GM11168 (cell line): Measurements from ENCODE around the gene CBARP.

Experiments used
- in situ Hi-C: fragments of 300-500 bp; cut with MboI; formaldehyde crosslinking; loops from one replicate; pipeline ENCODE4 v1.12.0; 2022; ENCODE audit warnings: low sequenced_read_pairs; ENCODE audit not compliant: unreplicated experiment

CBARP gene, protein sequence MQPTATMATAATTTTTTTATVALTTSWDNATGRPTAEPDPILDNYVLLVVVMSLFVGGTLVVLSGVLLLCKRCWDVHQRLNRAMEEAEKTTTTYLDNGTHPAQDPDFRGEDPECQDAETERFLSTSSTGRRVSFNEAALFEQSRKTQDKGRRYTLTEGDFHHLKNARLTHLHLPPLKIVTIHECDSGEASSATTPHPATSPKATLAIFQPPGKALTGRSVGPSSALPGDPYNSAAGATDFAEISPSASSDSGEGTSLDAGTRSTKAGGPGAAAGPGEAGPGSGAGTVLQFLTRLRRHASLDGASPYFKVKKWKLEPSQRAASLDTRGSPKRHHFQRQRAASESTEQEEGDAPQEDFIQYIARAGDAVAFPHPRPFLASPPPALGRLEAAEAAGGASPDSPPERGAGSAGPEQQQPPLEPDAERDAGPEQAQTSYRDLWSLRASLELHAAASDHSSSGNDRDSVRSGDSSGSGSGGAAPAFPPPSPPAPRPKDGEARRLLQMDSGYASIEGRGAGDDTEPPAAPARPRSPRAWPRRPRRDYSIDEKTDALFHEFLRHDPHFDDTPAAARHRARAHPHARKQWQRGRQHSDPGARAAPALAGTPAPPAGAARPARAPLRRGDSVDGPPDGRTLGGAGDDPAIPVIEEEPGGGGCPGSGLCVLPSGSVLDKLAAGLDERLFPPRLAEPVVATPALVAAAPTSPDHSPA

DNA sequence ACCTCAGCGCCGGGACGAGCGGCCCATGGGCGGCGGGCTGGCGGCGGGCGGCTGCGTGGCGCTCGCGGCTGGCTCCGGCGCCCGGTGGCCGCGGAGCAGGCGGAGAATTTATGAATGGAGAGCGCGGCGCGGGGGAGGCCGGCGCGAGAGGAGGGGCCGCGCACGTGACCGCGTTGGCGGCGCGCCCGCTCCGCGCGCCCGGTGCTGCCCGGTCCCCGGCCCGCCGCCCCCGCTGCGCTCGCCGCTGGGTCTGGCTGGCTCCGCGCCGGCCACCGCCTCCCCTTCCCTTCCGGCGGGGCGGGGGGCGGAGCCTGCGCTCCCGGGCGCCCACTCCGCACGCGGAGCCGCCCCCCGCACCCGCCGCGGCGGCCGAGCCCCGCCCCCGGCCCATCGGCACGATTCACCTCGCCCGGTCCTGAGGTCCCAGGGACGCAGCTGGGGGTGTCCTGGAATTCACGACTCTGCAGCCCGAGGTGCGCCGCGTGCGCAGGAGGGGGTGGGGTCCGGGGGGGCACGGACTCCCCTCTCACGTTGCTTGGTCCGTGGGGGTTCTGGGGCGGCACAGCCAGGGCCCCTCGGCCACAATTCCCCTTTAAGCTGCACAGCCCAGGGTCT is at the start of gene CBARP:
TSS of gene CBARP (minus strand) at position 252 of the 615 bp plus-strand sequence. CDS start 1,905 bp downstream, outside the sequence.
- in situ Hi-C loops, result no loop called here

DNA sequence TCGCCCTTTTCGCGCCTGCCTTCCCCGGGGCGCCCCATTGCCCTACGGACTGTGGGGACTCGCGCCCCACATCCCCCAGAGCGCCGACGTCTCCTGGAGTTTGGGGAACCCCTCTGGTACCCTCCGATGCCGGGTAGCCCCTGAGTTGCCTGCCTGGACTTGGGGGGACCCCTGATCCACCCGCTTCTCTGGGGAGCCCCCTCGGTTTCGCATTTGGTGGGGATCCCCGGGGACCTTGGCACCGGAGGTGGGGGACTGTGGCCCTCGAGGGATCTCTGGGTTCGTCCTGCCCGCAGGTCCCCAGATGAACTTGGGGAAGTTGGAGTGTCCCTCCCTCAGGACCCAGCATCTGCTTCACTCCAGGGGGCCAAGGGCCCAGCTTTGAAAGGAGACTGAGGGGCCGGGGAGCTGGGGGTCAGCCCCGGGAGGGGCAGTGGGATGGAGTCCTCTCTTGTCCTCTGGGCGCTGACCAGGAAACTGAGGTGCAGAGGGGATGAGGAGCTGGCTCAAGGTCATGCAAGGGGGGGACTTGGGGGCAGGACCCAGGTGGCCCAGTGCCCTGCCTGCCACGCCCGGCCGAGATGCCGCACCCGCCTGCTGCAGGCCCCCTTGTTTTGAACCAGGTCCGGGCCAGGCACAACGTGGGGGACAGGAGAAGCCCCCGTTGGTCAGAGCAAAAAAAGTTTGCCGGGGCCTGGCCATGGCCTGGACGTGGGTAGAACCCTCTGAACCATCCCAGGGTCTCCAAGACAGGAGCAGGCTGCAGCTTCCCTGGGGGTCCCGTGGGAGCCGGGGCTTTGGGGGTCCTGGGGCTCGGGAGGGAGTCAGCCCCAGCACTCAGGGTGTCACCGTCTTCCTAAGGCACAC is 48.9 kb upstream of the CBARP start:
- in situ Hi-C loops, result no loop called here

DNA sequence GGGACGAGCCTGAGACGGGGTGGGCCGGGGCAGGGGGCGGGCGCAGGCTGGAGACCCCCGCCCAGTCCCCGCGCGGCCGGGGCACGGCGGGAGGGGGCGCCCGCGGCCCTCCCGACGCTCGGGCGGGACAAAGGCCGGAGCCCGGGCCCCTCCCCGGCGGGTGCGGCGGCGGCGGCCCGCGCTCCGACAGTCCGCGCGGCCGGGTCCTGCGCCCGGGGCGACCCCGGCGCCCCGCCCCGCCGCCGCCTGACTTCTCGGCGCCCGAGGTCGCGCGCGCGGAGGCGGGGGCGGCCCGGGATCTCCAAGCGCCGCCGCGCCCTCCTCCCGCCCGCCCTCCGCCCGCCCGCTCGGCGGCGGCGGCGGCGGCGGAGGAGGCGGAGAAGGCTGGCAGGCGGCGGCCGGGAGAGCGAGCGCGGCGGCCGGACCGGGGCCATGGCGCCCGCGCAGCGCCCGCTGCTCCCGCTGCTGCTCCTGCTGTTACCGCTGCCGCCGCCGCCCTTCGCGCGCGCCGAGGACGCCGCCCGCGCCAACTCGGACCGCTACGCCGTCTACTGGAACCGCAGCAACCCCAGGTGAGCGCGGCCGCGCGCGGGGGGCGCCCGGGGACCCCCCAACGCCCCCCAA is 48.0 kb upstream of the CBARP start, which contains the start of gene EFNA2:
TSS of gene EFNA2 (plus strand) at position 137 of the 624 bp plus-strand sequence. CDS start at position 433, 296 bp downstream.
- in situ Hi-C loops, result no loop called here

GRCh38 chr19:1284979-1285736 is 47.4 kb upstream of the CBARP start:
- in situ Hi-C loops, result no loop called here

DNA sequence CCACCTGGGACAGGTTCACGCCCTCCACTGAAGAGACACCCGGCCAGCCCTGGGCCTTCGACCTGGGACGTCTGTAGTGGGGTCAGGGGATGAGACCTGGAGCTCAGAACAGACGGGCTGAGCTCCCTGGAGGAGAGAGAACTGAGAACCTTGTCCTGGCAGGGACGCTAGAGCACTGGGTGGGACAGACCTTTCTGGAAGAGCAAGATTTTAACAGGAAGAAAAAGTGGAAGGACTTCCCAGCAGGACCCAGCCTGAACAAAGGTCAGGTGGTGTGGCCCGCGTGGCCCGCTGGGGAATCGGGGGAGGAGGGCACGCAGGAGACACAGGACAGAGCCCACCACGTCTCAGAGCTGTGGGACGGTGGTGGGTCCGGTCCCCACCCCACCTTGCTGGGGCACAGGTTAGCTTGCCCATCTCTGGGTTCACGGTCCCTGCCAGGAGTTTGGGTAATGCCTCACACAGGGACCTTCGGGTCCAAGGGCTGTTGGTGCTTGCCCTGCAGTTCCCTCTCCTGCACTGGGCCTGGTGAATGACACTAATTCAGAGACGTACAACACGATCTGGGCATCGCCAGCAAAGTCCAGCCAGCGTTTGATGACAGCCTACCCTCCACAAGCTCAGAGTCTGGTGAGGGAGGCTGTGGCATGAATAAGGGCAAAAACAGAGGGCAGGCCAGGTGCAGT is 46.6 kb upstream of the CBARP start:
- in situ Hi-C loops, result no loop called here

DNA sequence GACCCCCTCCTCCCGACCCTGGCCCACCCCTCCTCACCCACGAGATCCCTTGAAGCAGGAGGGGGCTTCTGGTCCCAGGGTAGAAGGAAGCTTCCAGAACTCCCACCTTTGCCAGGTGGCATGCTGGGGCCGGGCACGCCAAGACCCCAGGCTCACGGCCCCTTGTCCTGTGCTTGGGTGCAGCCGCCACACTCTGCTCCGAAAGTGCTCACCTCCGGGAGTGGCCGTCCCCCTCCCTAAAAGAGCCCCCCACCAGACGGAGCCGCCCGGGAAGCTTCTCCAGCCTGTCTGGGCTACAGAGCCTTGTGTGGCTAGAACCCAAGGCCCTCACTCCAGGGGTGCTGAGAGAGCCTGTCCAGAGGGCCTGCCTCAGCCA is 46.1 kb upstream of the CBARP start:
- in situ Hi-C loops, result no loop called here

- in situ Hi-C loops, result no loop called here
Measured at GRCh38 chr19:1283207-1283916, 45.6 kb upstream of the CBARP start.

DNA sequence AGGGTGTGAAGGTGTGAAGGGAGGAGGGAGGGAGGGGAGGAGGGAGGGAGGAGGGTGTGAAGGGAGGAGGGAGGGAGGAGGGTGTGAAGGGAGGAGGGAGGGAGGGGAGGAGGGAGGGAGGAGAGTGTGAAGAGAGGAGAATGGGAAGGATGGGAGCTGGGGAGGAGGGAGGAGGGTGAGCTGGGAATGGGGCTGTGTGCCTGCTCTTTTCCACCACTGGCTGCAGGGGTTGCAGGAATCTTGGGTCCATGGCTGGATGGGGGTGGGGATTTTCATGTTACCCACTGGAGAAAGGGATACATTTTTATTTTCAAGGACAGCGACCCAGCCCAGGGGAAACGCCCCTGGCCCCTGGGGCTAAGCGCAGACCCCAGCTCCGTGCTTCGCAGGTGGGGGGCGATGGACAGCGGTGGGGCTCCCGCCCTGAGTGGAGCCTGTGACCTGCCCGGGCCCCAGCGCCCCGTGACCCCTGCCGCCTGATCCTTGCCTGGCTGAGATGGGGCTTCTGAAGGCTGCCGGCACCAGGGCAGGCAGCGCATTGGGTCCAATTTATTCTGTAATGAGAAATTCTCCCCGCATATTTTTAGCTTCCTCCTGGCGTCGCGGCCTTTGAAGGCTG is 44.9 kb upstream of the CBARP start:
- in situ Hi-C loops, result no loop called here

- in situ Hi-C loops, result no loop called here
Measured at GRCh38 chr19:1281569-1282287, 43.9 kb upstream of the CBARP start.

DNA sequence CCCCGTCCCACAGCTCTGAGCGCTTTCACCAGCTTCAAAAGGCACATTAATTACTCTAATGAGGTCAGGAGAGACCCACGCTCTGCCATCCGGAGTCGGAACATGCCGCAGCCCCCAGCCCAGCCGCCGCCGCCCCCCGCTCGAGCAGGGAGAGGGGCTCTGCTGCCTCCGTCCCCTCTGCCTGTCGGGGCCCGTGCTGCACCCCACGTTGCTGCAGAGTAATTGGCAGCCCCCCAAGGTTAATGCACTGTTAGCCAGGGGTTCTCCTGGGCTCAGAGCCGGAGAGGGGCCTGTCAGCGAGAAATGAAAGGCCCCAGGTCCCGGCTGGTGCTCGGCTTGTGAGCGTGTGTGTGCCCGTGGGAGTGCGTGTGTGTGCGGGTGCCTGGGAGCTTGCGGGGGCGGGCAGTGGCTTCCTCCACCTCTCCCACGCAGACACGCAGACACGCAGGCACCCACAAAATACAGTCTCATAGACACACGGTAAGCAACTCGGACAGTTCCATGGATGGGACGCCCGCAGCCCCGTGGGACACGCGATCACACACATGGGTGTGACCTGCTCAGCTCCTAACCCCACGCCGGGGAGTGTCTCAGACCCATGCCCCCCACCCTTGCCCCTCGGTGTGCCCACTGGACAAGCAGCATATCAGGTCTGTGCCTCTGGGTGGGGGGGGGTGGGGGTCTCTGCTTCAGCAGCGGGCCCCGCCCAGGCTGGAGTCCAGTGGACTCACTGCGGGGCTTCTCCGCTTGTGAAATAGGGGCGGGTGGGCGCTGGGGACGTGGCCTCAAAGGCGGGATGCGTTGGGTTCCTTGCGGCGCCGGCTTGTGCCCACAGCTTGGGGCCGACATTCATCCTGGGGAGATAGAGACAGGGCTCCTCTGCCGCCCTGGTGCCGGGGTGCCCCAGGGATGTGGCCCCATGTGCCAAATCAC is 43.1 kb upstream of the CBARP start:
- in situ Hi-C loops, result no loop called here

- in situ Hi-C loops, result no loop called here
Measured at GRCh38 chr19:1279782-1280341, 42.1 kb upstream of the CBARP start.

- in situ Hi-C loops, result no loop called here
Measured at GRCh38 chr19:1278713-1279660, 41.2 kb upstream of the CBARP start.

DNA sequence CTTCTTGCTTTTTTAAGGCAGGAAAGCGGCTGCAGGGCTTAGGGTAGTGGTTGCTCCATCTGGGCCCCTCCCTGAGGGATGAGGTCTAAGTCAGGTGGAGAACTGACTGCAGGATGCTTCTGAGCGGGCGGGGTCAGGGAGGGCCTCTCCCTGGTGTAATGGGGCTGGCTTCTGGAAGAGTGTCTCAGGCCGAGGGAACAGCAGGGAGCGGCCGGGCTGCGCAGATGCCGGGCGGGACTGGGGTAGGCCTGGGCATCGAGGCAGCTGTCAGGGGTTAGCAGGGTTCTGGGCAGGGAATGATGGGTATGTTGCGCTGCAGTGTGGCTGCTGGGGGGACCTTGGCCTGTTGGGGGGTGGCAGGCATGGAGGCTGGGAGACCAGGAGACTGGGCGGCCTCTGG is 40.3 kb upstream of the CBARP start:
- in situ Hi-C loops, result no loop called here

- in situ Hi-C loops, result no loop called here
Measured at GRCh38 chr19:1277061-1277460, 39.3 kb upstream of the CBARP start.
